ELF-1 (cell line): ENCODE data around the gene ZNF738.
A peak's percentile ranks its signal among the peaks of the same experiment; 100 is the strongest.
"Not testable (repeated sequence)": the region's sequence is repeated elsewhere in the genome, so short reads cannot be mapped to it uniquely, and the experiment has no call there.

ENCODE experiments used
- DNase-seq: peaks from one replicate; pipeline ENCODE4 v3.0.0-alpha.2; 2016; ENCODE audit warnings: low read depth, low spot score

Gene ZNF738

GRCh38 chr19:21358768-21359451 is at the start of gene ZNF738:
TSS of gene ZNF738 (plus strand) at chr19:21359000. CDS start at chr19:21359141, 141 bp downstream.
- DNase-seq = peak; percentile 99

GRCh38 chr19:21312807-21313206 is 46.0 kb upstream of the ZNF738 start:
- not testable (repeated sequence) for DNase-seq

GRCh38 chr19:21314676-21315075 is 44.1 kb upstream of the ZNF738 start:
- DNase-seq = no peak

GRCh38 chr19:21317821-21318220 is 41.0 kb upstream of the ZNF738 start:
- no peak for DNase-seq

GRCh38 chr19:21321134-21321533 is 37.7 kb upstream of the ZNF738 start:
- no peak for DNase-seq

- no peak for DNase-seq
These were observed 36.8 kb upstream of the ZNF738 start for GRCh38 chr19:21321996-21322395.

- no peak for DNase-seq
These were observed 36.3 kb upstream of the ZNF738 start for GRCh38 chr19:21322528-21322927.

GRCh38 chr19:21323000-21323399 is 35.8 kb upstream of the ZNF738 start:
- DNase-seq = no peak

GRCh38 chr19:21326169-21326568 is 32.6 kb upstream of the ZNF738 start:
- DNase-seq = no peak

GRCh38 chr19:21328406-21328805 is 30.4 kb upstream of the ZNF738 start:
- DNase-seq = peak; percentile 35

- DNase-seq = peak; percentile 96
These were observed 29.8 kb upstream of the ZNF738 start, which contains the start of gene ZNF708 for GRCh38 chr19:21328885-21329605. TSS of gene ZNF708 (minus strand) at chr19:21329410. CDS start at chr19:21329212, 198 bp downstream.

- no peak for DNase-seq
These were observed 23.1 kb upstream of the ZNF738 start for GRCh38 chr19:21335721-21336120.

- not testable (repeated sequence) for DNase-seq
These were observed 14.0 kb upstream of the ZNF738 start for GRCh38 chr19:21344841-21345240.

GRCh38 chr19:21352830-21353229 is 6.0 kb upstream of the ZNF738 start:
- DNase-seq = no peak

GRCh38 chr19:21362291-21362690 is 3.5 kb downstream of the ZNF738 start:
- DNase-seq = no peak

- DNase-seq = no peak
These were observed 25.3 kb downstream of the ZNF738 start for GRCh38 chr19:21383980-21384582.

GRCh38 chr19:21396121-21396520 is 37.3 kb downstream of the ZNF738 start:
- DNase-seq = no peak

- DNase-seq = peak; percentile 97
These were observed 38.2 kb downstream of the ZNF738 start, which contains the start of gene ZNF493 for GRCh38 chr19:21396893-21397572. TSS of gene ZNF493 (plus strand) at chr19:21397133. CDS start at chr19:21397238, 105 bp downstream.

GRCh38 chr19:21398851-21399250 is 40.1 kb downstream of the ZNF738 start:
- no peak for DNase-seq

- no peak for DNase-seq
These were observed 43.6 kb downstream of the ZNF738 start for GRCh38 chr19:21402303-21402985.

GRCh38 chr19:21410166-21410565 is 51.4 kb downstream of the ZNF738 start:
- no peak for DNase-seq
